GM18526 (cell line): Measurements from ENCODE around the gene PHF12.

Source experiments
- POLR2A ChIP-seq: IDR thresholded peaks from 3 replicates; pipeline ENCODE4 v1.6.1; 2011; ENCODE audit not compliant: insufficient read length; ENCODE audit errors: extremely low read depth

PHF12 gene

GRCh38 chr17:28938552-28938951 is 12.8 kb downstream of the PHF12 start:
- no peak for TF ChIP-seq POLR2A

DNA sequence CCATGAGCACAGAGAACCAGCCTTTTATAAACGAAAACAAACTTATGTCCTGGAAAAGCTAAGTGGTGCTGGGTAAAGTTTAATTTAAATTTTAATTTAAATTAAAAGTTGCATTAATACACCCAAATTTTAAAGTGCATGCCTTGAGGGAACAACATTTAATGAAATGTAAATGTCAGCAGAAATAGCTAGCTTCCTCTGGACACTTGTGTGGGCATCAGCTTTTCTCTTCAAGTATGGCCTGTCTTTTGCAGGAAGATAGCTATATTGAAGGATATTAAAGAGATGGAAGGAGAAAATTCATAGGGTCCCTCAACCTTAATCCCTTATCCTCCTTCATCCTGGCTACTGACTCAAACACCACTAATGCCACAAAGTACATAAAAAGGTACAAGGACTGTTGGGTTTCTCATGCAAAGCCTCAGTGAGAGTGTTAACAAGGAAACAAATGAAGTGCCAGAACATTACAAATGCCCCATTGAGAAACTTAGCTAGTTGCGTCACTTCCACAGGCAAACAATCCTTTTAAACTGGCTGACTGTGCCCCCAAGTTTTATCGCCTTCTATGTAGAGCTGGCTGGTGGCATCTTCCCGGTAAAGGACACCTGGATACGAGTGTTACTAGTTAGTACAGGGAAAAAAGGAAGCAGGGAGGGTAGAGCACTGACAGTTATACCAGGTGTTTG is 14.1 kb downstream of the PHF12 start:
- no peak for TF ChIP-seq POLR2A

- no peak for TF ChIP-seq POLR2A
Measured at GRCh38 chr17:28935744-28936460, 15.4 kb downstream of the PHF12 start.

DNA sequence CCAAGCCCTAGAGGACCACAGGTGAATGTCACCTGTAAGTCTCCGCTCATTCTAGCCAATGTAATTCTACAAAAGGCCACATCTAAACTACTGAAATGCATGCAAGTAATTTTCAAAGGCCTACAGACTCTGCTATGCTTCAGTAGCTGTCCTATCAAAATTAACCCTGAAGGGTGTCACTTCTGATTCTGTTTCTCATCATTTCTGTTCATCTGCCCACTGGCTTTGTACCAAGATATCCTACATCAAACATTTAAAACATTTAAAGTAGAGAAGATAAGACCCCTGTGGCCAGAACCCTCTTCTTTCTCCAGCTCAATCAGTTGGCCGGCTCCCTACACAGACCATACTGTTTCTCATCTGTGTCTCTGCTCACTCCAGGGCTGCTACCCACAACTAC is 21.5 kb downstream of the PHF12 start:
- no peak for TF ChIP-seq POLR2A

- no peak for TF ChIP-seq POLR2A
Measured at GRCh38 chr17:28928061-28928460, 23.3 kb downstream of the PHF12 start.

GRCh38 chr17:28926786-28927185 is 24.5 kb downstream of the PHF12 start:
- no peak for TF ChIP-seq POLR2A

DNA sequence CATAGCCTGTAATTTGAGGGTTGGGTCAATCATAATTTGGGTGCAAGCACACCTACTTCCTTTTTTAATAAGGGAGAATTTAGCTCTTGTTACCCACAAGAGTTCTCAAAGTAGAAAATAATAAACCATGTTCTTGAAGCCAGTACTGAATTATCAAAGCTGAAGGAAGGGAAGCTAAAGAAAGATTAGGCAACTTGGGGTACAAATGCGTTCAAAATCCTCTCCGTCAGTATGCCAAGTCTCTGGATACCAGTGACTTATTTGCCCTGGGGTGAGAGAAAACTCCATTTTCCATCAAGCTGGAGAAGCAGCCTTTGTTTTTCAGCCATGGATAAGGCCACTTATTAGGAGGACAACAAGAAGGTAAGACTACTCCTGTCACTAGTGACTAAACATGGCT is 25.0 kb downstream of the PHF12 start:
- no peak for TF ChIP-seq POLR2A

DNA sequence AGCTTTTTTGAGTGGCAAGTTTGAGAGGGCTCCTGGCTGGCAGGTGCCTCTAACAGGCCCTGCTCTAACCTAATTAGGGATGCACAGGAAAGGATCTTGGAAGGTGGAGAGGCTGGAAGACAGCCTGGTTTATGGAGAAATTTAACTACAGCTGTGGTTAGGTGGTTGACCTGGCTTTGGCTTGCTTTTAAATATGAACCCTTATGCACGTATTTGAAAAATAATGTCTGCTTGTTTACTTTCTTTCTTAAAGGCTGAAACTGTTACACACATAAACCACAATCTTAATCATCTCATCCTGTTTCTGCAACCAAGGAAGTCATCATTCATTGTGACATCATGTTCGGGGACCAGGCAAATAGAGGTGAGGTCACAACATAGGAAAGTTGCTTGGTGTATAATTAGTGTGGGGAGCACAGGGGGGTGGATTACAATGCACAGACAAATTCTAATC is 25.4 kb downstream of the PHF12 start:
- TF ChIP-seq POLR2A: no peak

GRCh38 chr17:28920201-28920600 is 31.1 kb downstream of the PHF12 start:
- no peak for TF ChIP-seq POLR2A

DNA sequence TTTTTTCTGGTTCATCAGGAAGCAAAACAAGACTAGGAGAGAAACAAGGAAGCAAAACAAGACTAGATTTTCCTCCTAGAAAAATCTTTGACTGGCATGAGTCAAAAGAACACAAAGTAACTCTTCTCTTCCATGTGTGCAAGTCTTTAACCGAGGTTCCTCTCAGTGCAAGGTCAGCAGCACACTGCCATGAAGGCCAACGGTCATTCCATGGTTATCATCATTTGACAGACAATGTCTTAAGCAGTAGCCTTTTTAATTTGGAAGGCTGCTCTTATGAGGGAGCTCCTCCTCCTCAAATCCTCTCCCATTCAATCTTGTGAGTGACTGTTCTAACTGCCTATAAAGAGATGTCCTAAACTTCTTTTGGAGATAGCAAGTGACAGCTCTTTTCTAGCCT is 33.0 kb downstream of the PHF12 start:
- TF ChIP-seq POLR2A: no peak

DNA sequence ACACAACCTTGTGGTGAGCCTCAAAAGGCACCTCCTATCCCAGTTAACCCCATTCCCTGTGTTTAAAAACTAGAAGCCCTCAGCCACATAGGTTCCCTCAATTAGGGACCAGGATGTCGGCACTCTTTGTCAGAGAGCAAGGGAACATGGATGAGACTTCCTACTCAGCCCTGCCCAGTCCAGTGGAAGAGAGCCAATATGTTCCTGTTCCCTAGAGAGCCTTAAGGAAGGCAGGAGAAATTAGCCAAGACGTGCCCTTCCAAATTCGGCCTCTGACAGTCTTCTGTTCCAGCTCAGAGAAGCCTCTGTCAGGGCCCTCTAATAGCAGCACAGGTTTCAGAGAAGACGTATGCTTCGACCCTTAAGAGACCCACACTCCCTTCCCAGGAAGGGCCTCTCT is 33.9 kb downstream of the PHF12 start:
- no peak for TF ChIP-seq POLR2A

- TF ChIP-seq POLR2A: no peak
Measured at GRCh38 chr17:28917029-28917428, 34.3 kb downstream of the PHF12 start.

DNA sequence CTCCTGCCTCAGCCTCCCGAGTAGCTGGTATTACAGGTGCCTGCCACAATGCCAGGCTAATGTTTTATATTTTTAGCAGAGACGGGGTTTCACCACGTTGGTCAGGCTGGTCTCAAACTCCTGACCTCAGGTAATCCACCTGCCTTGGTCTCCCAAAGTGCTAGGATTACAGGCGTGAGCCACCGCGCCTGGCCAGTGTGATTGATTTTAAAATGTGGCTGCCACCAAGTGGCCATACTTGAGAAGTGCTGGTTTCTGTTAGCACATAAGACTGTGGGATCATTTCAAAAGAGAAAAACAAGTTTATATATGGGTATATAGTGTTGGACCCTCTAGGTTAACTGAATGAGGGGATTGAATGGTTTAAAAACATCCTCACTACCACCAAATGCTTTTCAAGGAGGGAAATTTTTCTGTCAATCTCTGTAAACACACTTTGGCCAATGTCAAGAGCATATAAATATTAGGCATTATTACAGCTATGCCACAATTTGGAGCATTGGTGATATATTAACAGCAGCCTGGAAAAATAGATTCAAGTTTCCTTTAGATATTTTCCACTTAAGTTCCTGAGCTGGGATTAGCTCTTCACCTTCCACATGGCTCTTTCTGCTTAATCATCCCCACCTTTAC is 34.9 kb downstream of the PHF12 start:
- TF ChIP-seq POLR2A: no peak

GRCh38 chr17:28912938-28913333 is 38.4 kb downstream of the PHF12 start:
- TF ChIP-seq POLR2A: no peak

DNA sequence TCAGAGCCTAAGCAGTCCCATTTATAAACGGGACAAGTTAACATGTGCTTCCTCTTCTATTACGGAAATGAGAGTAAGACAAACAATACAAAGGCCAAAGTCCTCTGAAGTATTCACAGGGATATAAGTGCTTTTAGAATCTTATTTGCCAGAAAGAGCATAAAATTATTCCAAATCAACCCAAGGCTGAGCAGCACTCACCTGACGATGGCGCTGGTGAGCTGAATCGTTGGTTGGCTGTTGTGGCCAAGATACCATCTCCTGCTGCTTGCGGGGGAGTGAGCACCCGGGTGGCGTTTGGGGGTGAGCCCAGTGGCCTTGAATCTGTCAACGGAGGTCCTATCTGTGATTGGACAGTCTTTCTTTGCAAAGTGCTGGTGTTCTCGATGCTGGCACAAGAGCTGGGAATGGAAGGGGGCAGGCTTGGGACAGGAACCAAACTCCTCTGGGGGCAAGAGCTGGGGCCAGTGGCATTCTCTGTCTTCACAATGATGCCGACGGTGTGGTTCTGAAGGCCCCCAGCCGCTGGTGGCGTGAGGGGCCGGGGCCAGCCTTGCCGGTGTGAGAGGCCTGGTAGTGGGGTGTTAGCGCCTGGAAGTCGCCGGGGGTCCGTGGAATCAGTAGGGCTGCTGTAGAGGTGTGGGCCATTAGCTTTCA is 38.9 kb downstream of the PHF12 start:
- TF ChIP-seq POLR2A: no peak

DNA sequence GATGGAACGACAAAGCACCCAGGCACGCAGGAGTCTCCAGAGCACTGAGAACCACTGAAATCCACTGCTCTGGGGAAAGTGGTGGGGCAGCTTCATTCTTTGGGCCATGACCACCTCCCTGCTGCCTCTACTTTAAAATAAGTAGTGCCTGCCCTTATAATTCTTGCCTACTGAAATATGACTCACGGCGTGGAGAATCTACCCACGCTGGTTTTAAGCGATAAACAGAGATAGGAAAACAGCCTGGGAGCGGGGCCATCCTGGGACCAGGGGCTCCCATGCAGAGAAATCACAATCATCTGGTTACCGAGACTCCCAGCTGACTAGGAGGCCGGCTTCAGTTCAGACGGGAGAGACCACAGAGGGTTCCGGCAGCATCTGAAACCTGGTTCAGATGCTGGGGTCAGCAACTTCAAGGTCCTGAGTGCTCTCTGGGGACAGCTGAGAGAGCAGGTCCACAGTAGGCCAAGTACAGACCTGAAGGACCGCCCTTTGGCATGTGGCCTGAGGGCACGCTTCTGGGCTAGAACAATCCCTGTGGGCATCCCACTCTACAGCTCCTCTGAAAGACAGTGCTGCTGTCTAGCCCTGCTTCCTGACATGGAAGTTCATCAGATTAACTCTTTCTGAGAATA is 39.8 kb downstream of the PHF12 start:
- no peak for TF ChIP-seq POLR2A

DNA sequence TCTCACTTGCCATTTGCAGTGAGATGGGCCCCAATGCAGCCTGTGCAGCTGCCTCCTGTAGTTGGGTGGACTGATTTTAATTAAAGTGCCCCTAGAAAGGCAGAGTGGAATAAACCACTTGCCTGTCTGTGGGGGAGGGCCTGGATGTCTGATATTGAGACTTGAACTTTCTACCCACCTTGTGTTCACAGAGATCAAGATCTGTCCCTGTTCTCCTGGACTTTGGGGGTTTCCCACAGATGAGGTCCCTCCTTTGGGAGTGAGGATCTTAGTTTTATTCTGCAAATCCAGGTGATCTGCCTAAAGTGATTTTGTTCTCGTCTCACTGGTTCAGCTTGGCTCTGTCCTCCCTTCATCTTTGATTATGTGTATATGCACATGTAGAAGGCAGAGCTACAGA is 40.8 kb downstream of the PHF12 start:
- TF ChIP-seq POLR2A: no peak
